GM23338 (cell line): ENCODE results near the gene SLC24A1.

Source experiments
- CREB1 ChIP-seq: fragments of 250-450 bp; sonication (Bioruptor Pico); IDR thresholded peaks from 2 replicates; pipeline ENCODE4 v1.5.0; 2020; ENCODE audit warnings: low read depth, mild to moderate bottlenecking, moderate library complexity
- CTCF ChIP-seq, 2 experiments: fragments of 200-600 bp in 1 of 2; sonication (generic) in 1 of 2; conservative IDR thresholded peaks; 2 replicates each; pipeline versions ENCODE4 v1.5.1 to v1.6.1; 2016 to 2017; ENCODE audit warnings: antibody characterized with exemption in 2 of 2, low read depth in 2 of 2, mild to moderate bottlenecking in 2 of 2, moderate library complexity in 1 of 2
- ETS1 ChIP-seq: IDR thresholded peaks from 2 replicates; pipeline ENCODE4 v1.6.1; 2016; ENCODE audit warnings: antibody characterized with exemption

- no peak for TF ChIP-seq CREB1
- TF ChIP-seq ETS1, result no peak
- no peak for TF ChIP-seq CTCF (conservative IDR thresholded peaks at IDR 0.05; ENCODE audit: low read depth in 2 of 2)
These were observed 22.5 kb downstream of the SLC24A1 start for GRCh38 chr15:65644282-65644681.
